Endothelial cell (in vitro differentiated cells): ENCODE results near the gene CYB5D1. TPM values are rescaled to one million over a fixed set of nuclear protein-coding genes. Genes with fewer than 3 reads are reported as not detected.

Experiments
- DNase-seq: peaks from one replicate; pipeline ENCODE4 v3.0.0; 2021; ENCODE audit warnings: low spot score
- H3K27ac Mint-ChIP-seq: one replicate; pipeline ENCODE4 v1.8.0; 2021; ENCODE audit warnings: mixed read lengths, inconsistent platforms; ENCODE audit not compliant: unreplicated experiment
- H3K27me3 Mint-ChIP-seq: one replicate; pipeline ENCODE4 v1.8.0; 2021; ENCODE audit warnings: mild to moderate bottlenecking, moderate library complexity, mixed read lengths, inconsistent platforms; ENCODE audit not compliant: unreplicated experiment
- H3K36me3 Mint-ChIP-seq: one replicate; pipeline ENCODE4 v1.8.0; 2021; ENCODE audit warnings: mild to moderate bottlenecking, low read depth, mixed read lengths, inconsistent platforms; ENCODE audit not compliant: unreplicated experiment
- H3K4me1 Mint-ChIP-seq: one replicate; pipeline ENCODE4 v1.8.0; 2021; ENCODE audit warnings: mild to moderate bottlenecking, mixed read lengths, inconsistent platforms; ENCODE audit not compliant: unreplicated experiment
- H3K4me3 Mint-ChIP-seq: one replicate; pipeline ENCODE4 v1.8.0; 2021; ENCODE audit warnings: mild to moderate bottlenecking, mixed read lengths, inconsistent platforms; ENCODE audit not compliant: unreplicated experiment
- H3K9me3 Mint-ChIP-seq: one replicate; pipeline ENCODE4 v1.8.0; 2021; ENCODE audit warnings: mixed read lengths, inconsistent platforms; ENCODE audit not compliant: unreplicated experiment
- CTCF ChIP-seq: fragments of 200-600 bp; sonication (generic); IDR thresholded peaks from one replicate; pipeline ENCODE4 v1.5.0; 2021; ENCODE audit warnings: antibody characterized with exemption; ENCODE audit not compliant: unreplicated experiment
- total RNA-seq: library from RNA; stranded (reverse); fragmentation: NEBNext Ultra II Directional; extraction: Animal tissue kit (Norgen Biotek cat#: 25700); gene quantifications from one replicate; pipeline ENCODE4 v1.2.1, GENCODE V29; 2021; ENCODE audit not compliant: unreplicated experiment

CYB5D1 gene
- total RNA-seq, 1 donor from 2014 or later: 6.4 TPM

GRCh38 chr17:7816926-7817642 lies 40.7 kb upstream of the CYB5D1 start:
- Mint-ChIP-seq H3K36me3 (no peaks in the 10 kb centered on the region), H3K9me3 (no peaks in the 10 kb centered on the region), H3K4me1 (no peaks in the 10 kb centered on the region), H3K27me3 (peaks cover 5% of the 10 kb centered on the region), H3K4me3 (no peak overlapping the region), H3K27ac (no peak overlapping the region)
- DNase-seq: no peak
- no peak for TF ChIP-seq CTCF

- H3K9me3 Mint-ChIP-seq: no peaks in the 10 kb centered on the region
- H3K4me3 Mint-ChIP-seq: peak overlapping the region; percentile 65
- no peaks in the 10 kb centered on the region for H3K36me3 Mint-ChIP-seq
- no peak for DNase-seq
- no peaks in the 10 kb centered on the region for H3K4me1 Mint-ChIP-seq
- H3K27me3 Mint-ChIP-seq: peaks cover 5% of the 10 kb centered on the region
- H3K27ac Mint-ChIP-seq: no peak overlapping the region
- TF ChIP-seq CTCF: no peak
These were observed 40.2 kb upstream of the CYB5D1 start for GRCh38 chr17:7817643-7817964.

- H3K27ac Mint-ChIP-seq: no peak overlapping the region
- no peak for TF ChIP-seq CTCF
- H3K27me3 Mint-ChIP-seq: peaks cover 5% of the 10 kb centered on the region
- no peak for DNase-seq
- H3K36me3 Mint-ChIP-seq: no peaks in the 10 kb centered on the region
- H3K4me1 Mint-ChIP-seq: no peaks in the 10 kb centered on the region
- H3K9me3 Mint-ChIP-seq: no peaks in the 10 kb centered on the region
- H3K4me3 Mint-ChIP-seq: peak overlapping the region; percentile 65
These were observed 39.8 kb upstream of the CYB5D1 start for GRCh38 chr17:7818026-7818425.

GRCh38 chr17:7818746-7819645 lies 38.8 kb upstream of the CYB5D1 start:
- peaks cover 6% of the 10 kb centered on the region for H3K27me3 Mint-ChIP-seq
- no peak overlapping the region for H3K27ac Mint-ChIP-seq
- H3K4me3 Mint-ChIP-seq: no peak overlapping the region
- DNase-seq: no peak
- H3K36me3 Mint-ChIP-seq: no peaks in the 10 kb centered on the region
- no peaks in the 10 kb centered on the region for H3K9me3 Mint-ChIP-seq
- no peaks in the 10 kb centered on the region for H3K4me1 Mint-ChIP-seq
- TF ChIP-seq CTCF: no peak

GRCh38 chr17:7820231-7820630 lies 37.6 kb upstream of the CYB5D1 start:
- Mint-ChIP-seq H3K36me3 (no peaks in the 10 kb centered on the region), H3K4me3 (no peak overlapping the region), H3K27ac (no peak overlapping the region), H3K27me3 (peaks cover 8% of the 10 kb centered on the region), H3K4me1 (peaks cover 8% of the 10 kb centered on the region), H3K9me3 (no peaks in the 10 kb centered on the region)
- no peak for DNase-seq
- TF ChIP-seq CTCF: no peak
